ENCODE measurements around the gene MRPS25.

DNA sequence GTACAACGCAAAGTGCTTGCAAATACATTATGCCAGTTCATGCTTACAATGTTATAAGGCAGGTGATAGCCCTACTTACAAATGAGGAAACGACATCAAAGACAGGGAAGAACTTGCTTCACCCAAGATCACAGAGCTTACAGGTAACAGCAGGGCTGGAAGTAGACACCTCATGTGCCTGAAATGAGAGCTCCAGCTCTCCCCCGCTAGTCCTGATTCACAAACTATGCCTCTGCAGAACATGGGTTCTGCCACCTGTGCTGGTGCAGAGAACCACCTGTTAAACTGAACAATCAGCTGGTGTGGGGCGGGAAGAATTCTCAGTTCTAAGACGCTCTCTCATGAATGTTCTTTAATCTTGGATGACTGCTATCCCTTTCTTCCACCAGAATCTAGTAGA is 26.5 kb upstream of the MRPS25 start:
- no peak for TF ChIP-seq EP300 (IDR thresholded peaks at IDR 0.05; ENCODE audit: low read depth)
- TF ChIP-seq, protein P1, sequence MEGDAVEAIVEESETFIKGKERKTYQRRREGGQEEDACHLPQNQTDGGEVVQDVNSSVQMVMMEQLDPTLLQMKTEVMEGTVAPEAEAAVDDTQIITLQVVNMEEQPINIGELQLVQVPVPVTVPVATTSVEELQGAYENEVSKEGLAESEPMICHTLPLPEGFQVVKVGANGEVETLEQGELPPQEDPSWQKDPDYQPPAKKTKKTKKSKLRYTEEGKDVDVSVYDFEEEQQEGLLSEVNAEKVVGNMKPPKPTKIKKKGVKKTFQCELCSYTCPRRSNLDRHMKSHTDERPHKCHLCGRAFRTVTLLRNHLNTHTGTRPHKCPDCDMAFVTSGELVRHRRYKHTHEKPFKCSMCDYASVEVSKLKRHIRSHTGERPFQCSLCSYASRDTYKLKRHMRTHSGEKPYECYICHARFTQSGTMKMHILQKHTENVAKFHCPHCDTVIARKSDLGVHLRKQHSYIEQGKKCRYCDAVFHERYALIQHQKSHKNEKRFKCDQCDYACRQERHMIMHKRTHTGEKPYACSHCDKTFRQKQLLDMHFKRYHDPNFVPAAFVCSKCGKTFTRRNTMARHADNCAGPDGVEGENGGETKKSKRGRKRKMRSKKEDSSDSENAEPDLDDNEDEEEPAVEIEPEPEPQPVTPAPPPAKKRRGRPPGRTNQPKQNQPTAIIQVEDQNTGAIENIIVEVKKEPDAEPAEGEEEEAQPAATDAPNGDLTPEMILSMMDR (IDR thresholded peaks at IDR 0.05), result no peak
